SKM-1 (cell line): ENCODE data around the gene ASTN2.

Source experiments
- DNase-seq: peaks from one replicate; lab custom pipeline; 2025; ENCODE audit not compliant: unreplicated experiment; lab: John Stamatoyannopoulos, UW

Gene ASTN2

GRCh38 chr9:117182046-117182445 lies 232.8 kb downstream of the ASTN2 start:
- DNase-seq, result no peak

GRCh38 chr9:117180896-117181445 lies 233.9 kb downstream of the ASTN2 start:
- DNase-seq, result no peak

- no peak for DNase-seq
Observed at GRCh38 chr9:117178596-117179375, 236.1 kb downstream of the ASTN2 start.

GRCh38 chr9:117170567-117170966 lies 244.3 kb downstream of the ASTN2 start:
- DNase-seq, result no peak

- DNase-seq, result no peak
Observed at GRCh38 chr9:117169089-117169621, 245.7 kb downstream of the ASTN2 start.

GRCh38 chr9:117164512-117164911 lies 250.3 kb downstream of the ASTN2 start:
- no peak for DNase-seq

GRCh38 chr9:117160254-117160653 lies 254.6 kb downstream of the ASTN2 start:
- DNase-seq, result no peak

GRCh38 chr9:117156771-117157535 lies 257.9 kb downstream of the ASTN2 start:
- no peak for DNase-seq

- no peak for DNase-seq
Observed at GRCh38 chr9:117156144-117156688, 258.6 kb downstream of the ASTN2 start.

- no peak for DNase-seq
Observed at GRCh38 chr9:117153021-117153420, 261.8 kb downstream of the ASTN2 start.

- no peak for DNase-seq
Observed at GRCh38 chr9:117151716-117152115, 263.1 kb downstream of the ASTN2 start.

GRCh38 chr9:117149996-117150395 lies 264.9 kb downstream of the ASTN2 start:
- no peak for DNase-seq

- DNase-seq, result no peak
Observed at GRCh38 chr9:117145811-117146490, 268.9 kb downstream of the ASTN2 start.

GRCh38 chr9:117145081-117145480 lies 269.8 kb downstream of the ASTN2 start:
- no peak for DNase-seq

- no peak for DNase-seq
Observed at GRCh38 chr9:117138231-117138630, 276.6 kb downstream of the ASTN2 start.

GRCh38 chr9:117136461-117136860 lies 278.4 kb downstream of the ASTN2 start:
- DNase-seq, result no peak

GRCh38 chr9:117135501-117136098 lies 279.3 kb downstream of the ASTN2 start:
- DNase-seq, result no peak

GRCh38 chr9:117134826-117135500 lies 279.9 kb downstream of the ASTN2 start:
- no peak for DNase-seq

GRCh38 chr9:117126871-117127270 lies 288.0 kb downstream of the ASTN2 start:
- no peak for DNase-seq

GRCh38 chr9:117125531-117125930 lies 289.3 kb downstream of the ASTN2 start:
- no peak for DNase-seq
